Trophoblast cell (in vitro differentiated cells and primary cell): Measurements from ENCODE around the gene DIO2. TPM values are rescaled to one million over a fixed set of nuclear protein-coding genes. Genes with fewer than 3 reads are reported as not detected.

ENCODE experiments used
- DNase-seq, 2 donors: peaks; one replicate each; pipeline ENCODE4 v3.0.0-alpha.2; 2016
- H2AFZ ChIP-seq: 2 replicates; pipeline ENCODE4 v1.6.1; 2013; ENCODE audit warnings: low read length, moderate library complexity, mild to moderate bottlenecking; ENCODE audit not compliant: insufficient read depth, poor library complexity
- H2AK5ac ChIP-seq: 2 replicates; pipeline ENCODE4 v1.6.1; 2013; ENCODE audit warnings: mild to moderate bottlenecking, low read length
- H2BK120ac ChIP-seq: 2 replicates; pipeline ENCODE4 v1.6.1; 2013; ENCODE audit warnings: low read length, mild to moderate bottlenecking, moderate library complexity; ENCODE audit not compliant: insufficient read depth, poor library complexity
- H2BK12ac ChIP-seq: 2 replicates; pipeline ENCODE4 v1.6.1; 2013; ENCODE audit warnings: mild to moderate bottlenecking, low read length, moderate library complexity
- H2BK5ac ChIP-seq: 2 replicates; pipeline ENCODE4 v1.6.1; 2013; ENCODE audit warnings: low read length, low read depth, moderate library complexity, mild to moderate bottlenecking; ENCODE audit not compliant: poor library complexity
- H3K14ac ChIP-seq: 2 replicates; pipeline ENCODE4 v1.6.1; 2013; ENCODE audit warnings: mild to moderate bottlenecking, low read length
- H3K18ac ChIP-seq: 2 replicates; pipeline ENCODE4 v1.6.1; 2013; ENCODE audit warnings: mild to moderate bottlenecking, low read length
- H3K23ac ChIP-seq: 2 replicates; pipeline ENCODE4 v1.6.1; 2013; ENCODE audit warnings: low read length
- H3K27ac ChIP-seq: 2 replicates; pipeline ENCODE4 v1.5.1; 2013; ENCODE audit warnings: low read depth, mild to moderate bottlenecking, inconsistent platforms, low read length, moderate library complexity
- H3K27me3 ChIP-seq: 2 replicates; pipeline ENCODE4 v1.6.1; 2013; ENCODE audit warnings: inconsistent platforms, mild to moderate bottlenecking, low read length, moderate library complexity; ENCODE audit not compliant: insufficient read depth
- H3K36me3 ChIP-seq, 2 experiments: 1 replicate in 1 of 2; 2 replicates in 1 of 2; pipeline ENCODE4 v1.6.1; 2013; ENCODE audit warnings: low read length in 2 of 2, mild to moderate bottlenecking in 2 of 2, moderate library complexity in 1 of 2; ENCODE audit not compliant: insufficient read depth in 2 of 2, control insufficient read depth in 1 of 2
- H3K4ac ChIP-seq: 2 replicates; pipeline ENCODE4 v1.6.1; 2013; ENCODE audit warnings: low read depth, mild to moderate bottlenecking, low read length, moderate library complexity
- H3K4me1 ChIP-seq, 2 experiments: 1 replicate in 1 of 2; 2 replicates in 1 of 2; pipeline ENCODE4 v1.6.1; 2013; ENCODE audit warnings: low read length in 2 of 2, mild to moderate bottlenecking in 2 of 2, moderate library complexity in 1 of 2; ENCODE audit not compliant: insufficient read depth in 2 of 2, control insufficient read depth in 1 of 2
- H3K4me2 ChIP-seq: 2 replicates; pipeline ENCODE4 v1.6.1; 2013; ENCODE audit warnings: inconsistent platforms, mild to moderate bottlenecking, low read length, moderate library complexity
- H3K4me3 ChIP-seq: 2 replicates; pipeline ENCODE4 v1.5.1; 2013; ENCODE audit warnings: mild to moderate bottlenecking, low read depth, low read length, inconsistent platforms
- H3K79me1 ChIP-seq: one replicate; pipeline ENCODE4 v1.6.1; 2013; ENCODE audit warnings: low read length
- H3K79me2 ChIP-seq: 2 replicates; pipeline ENCODE4 v1.6.1; 2013; ENCODE audit warnings: low read length, mild to moderate bottlenecking; ENCODE audit not compliant: control insufficient read depth, insufficient read depth, poor library complexity
- H3K9ac ChIP-seq: 2 replicates; pipeline ENCODE4 v1.6.1; 2013; ENCODE audit warnings: mild to moderate bottlenecking, low read length
- H3K9me3 ChIP-seq: 2 replicates; pipeline ENCODE4 v1.6.1; 2013; ENCODE audit warnings: low read depth, mild to moderate bottlenecking, control low read depth, inconsistent platforms, low read length; ENCODE audit not compliant: insufficient read depth
- H4K12ac ChIP-seq: 2 replicates; pipeline ENCODE4 v1.6.1; 2013; ENCODE audit warnings: low read depth, mild to moderate bottlenecking, low read length, moderate library complexity
- H4K8ac ChIP-seq: 2 replicates; pipeline ENCODE4 v1.6.1; 2013; ENCODE audit warnings: low read depth, mild to moderate bottlenecking, low read length, moderate library complexity
- H4K91ac ChIP-seq: one replicate; pipeline ENCODE4 v1.6.1; 2013; ENCODE audit warnings: low read depth, mild to moderate bottlenecking, low read length, moderate library complexity
- WGBS: extraction: QIAGEN DNeasy Blood & Tissue Kit; methylation state at CpG from one replicate; pipeline ENCODE4 v1.1.7; 2013; ENCODE audit warnings: missing lambda C conversion rate; ENCODE audit not compliant: insufficient read length, insufficient coverage; ENCODE audit errors: extremely low coverage; 5-methylcytosine and 5-hydroxymethylcytosine counted together
- polyA plus RNA-seq: library from polyadenylated mRNA; stranded (reverse); fragments of 200-250 nt; gene quantifications from 2 replicates; pipeline ENCODE4 v1.2.3, GENCODE V29; 2013

The DIO2 gene
- polyA plus RNA-seq: 3.0 and 3.5 TPM in 2 replicates

DNA sequence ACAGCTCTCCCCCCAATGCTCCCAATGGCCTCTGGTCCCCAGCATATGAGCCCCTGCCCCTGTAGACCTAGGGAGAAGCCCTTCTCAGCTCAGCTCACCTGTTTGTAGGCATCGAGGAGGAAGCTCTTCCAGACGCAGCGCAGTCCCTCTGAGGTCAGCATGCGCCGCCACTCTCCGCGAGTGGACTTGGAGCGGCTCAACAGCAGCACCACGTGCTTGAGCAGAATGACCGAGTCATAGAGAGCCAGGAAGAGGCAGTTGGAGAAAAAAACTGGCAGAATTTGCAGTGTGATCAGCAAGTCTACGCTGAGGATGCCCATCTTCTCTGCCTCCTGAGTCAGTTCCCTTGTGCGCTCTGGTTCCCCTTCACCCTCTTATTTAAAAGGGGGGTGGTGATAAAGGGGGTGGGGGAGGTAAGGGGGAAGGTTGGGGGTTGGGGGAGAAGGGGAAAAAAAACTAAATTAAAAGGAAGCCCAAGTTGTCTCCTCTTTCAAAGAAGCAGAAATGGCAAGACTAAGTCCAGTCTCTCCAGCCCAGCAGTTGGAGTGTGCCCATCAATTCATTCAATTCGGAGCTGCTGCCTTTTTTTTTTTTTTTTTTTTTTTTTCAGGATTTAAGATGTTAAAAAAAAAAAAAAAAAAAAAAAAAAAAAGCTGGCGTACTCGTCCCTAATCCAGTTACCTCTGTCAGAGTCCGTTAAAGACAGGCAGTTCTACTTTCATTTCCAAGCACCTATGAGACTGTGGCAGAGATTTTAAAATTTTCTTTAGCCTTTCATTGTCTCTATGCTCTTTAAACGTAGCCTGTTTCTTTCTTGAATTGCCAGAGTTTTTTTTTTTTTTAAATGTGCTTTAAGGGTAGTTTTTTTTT lies at the start of gene DIO2:
TSS of gene DIO2 (minus strand) at position 352 of the 870 bp plus-strand sequence. CDS start at position 320, 32 bp downstream.
- Histone ChIP-seq H3K9me3 (no peaks in the 10 kb centered on the region), H3K27ac (no peak within 1 kb of the TSS), H3K36me3 (no peaks in the 10 kb centered on the region), H2AFZ (no peak within 1 kb of the TSS), H2AK5ac (peak within 1 kb of the TSS; percentile 44), H2BK12ac (peak within 1 kb of the TSS; percentile 78), H3K27me3 (no peaks in the 10 kb centered on the region), H3K4me2 (peak within 1 kb of the TSS; percentile 14), H3K9ac (no peak within 1 kb of the TSS), H3K14ac (peak within 1 kb of the TSS; percentile 42), H3K79me1 (no peaks in the 10 kb centered on the region), H3K79me2 (no peaks in the 10 kb centered on the region), H2BK120ac (no peak within 1 kb of the TSS), H2BK5ac (no peak within 1 kb of the TSS), H4K12ac (no peak within 1 kb of the TSS), H3K23ac (no peak within 1 kb of the TSS), H4K8ac (no peak within 1 kb of the TSS), H3K4ac (no peak within 1 kb of the TSS), H3K4me1 (peaks cover 7 to 8% of the 10 kb centered on the region in 2 experiments), H4K91ac (peak within 1 kb of the TSS; percentile 63), H3K18ac (peak within 1 kb of the TSS; percentile 55), H3K4me3 (no peak within 1 kb of the TSS)
- DNase-seq: peak; percentile 33 to 66
- no CpG with 5 or more reads among the region's 17 CpGs for WGBS

DNA sequence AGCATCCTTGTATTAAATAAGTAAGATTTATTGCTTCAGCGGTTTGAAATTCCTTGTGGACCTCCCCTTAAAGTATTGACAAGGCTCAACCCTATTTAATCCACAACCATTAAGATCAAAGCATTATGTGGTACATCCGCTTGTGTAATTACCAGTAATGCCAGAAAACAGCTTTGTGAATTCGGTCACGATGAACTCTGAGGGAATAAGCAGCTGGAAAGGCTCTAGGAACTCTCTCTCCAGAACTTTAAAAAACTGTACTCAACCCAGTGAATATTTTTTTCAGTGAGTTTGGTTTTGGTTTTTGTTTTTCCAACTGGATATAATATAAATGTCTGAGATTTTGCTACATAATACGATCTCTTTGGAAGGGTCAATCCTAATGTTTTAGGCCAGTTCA lies 49.3 kb upstream of the DIO2 start:
- H3K14ac ChIP-seq: no peak overlapping the region
- no peaks in the 10 kb centered on the region for H3K36me3 ChIP-seq
- no peak overlapping the region for H3K4ac ChIP-seq
- H4K8ac ChIP-seq: no peak overlapping the region
- no peak overlapping the region for H2AK5ac ChIP-seq
- no CpG with 5 or more reads among the region's 5 CpGs for WGBS
- H2AFZ ChIP-seq: no peak overlapping the region
- H3K4me2 ChIP-seq: no peak overlapping the region
- no peak overlapping the region for H3K27ac ChIP-seq
- H2BK12ac ChIP-seq: no peak overlapping the region
- no peaks in the 10 kb centered on the region for H3K4me1 ChIP-seq
- H3K27me3 ChIP-seq: no peaks in the 10 kb centered on the region
- no peaks in the 10 kb centered on the region for H3K9me3 ChIP-seq
- no peaks in the 10 kb centered on the region for H3K79me1 ChIP-seq
- no peak overlapping the region for H3K18ac ChIP-seq
- no peak for DNase-seq
- no peak overlapping the region for H3K23ac ChIP-seq
- no peak overlapping the region for H3K4me3 ChIP-seq
- no peak overlapping the region for H4K12ac ChIP-seq
- no peak overlapping the region for H3K9ac ChIP-seq
- no peak overlapping the region for H2BK5ac ChIP-seq
- H4K91ac ChIP-seq: no peak overlapping the region
- no peaks in the 10 kb centered on the region for H3K79me2 ChIP-seq
- no peak overlapping the region for H2BK120ac ChIP-seq

DNA sequence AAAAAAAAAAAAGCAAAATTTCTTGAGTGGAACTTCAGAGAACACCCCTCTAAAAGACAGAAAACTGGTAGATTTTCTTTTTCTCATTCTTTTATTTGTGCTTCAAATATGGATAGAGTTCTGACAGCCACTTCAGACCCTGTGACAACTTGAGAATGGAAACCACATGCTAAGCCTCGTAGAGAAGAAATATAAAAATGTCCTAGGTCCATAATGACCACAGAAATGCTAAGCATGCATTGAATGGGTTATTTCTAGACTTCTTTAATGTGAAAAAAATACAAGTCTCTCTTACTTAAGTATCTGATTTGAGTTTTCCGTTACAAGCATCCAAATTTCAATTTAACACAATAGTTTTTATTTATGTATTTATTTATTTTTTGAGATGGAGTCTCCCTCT lies 28.3 kb upstream of the DIO2 start:
- Histone ChIP-seq H3K9me3 (peaks cover 4% of the 10 kb centered on the region), H3K79me1 (no peaks in the 10 kb centered on the region), H2BK12ac (no peak overlapping the region), H3K27ac (no peak overlapping the region), H4K8ac (no peak overlapping the region), H2BK5ac (no peak overlapping the region), H3K4me2 (no peak overlapping the region), H3K9ac (no peak overlapping the region), H3K36me3 (no peaks in the 10 kb centered on the region), H4K91ac (no peak overlapping the region), H3K4me1 (no peaks in the 10 kb centered on the region), H3K79me2 (no peaks in the 10 kb centered on the region), H3K27me3 (no peaks in the 10 kb centered on the region), H2BK120ac (no peak overlapping the region), H3K4ac (no peak overlapping the region), H2AK5ac (no peak overlapping the region), H3K18ac (no peak overlapping the region), H3K14ac (no peak overlapping the region), H4K12ac (no peak overlapping the region), H3K23ac (no peak overlapping the region), H2AFZ (no peak overlapping the region), H3K4me3 (no peak overlapping the region)
- DNase-seq: no peak
- no CpG with 5 or more reads among the region's 2 CpGs for WGBS

DNA sequence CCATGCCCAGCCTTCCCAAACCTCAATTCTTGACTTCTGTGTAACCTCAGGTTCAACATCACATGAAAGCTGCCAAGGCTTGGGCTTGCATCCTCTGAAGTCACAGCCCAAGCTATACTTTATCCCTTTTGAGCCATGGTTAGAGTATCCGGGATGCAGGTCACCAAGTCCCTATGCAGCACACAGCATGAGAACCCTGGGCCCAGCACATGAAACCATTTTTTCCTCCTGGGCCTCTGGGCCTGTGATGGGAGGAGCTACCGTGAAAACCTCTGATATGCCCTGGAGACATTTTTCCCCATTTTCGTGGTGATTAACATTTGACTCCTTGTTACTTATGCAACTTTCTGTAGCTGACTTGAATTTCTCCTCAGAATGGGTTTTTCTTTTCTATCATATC lies 25.8 kb upstream of the DIO2 start:
- Histone ChIP-seq H2BK5ac (no peak overlapping the region), H3K79me1 (no peaks in the 10 kb centered on the region), H4K8ac (no peak overlapping the region), H4K91ac (no peak overlapping the region), H3K4me3 (no peak overlapping the region), H3K18ac (no peak overlapping the region), H3K36me3 (no peaks in the 10 kb centered on the region), H2BK120ac (no peak overlapping the region), H2AK5ac (no peak overlapping the region), H3K14ac (no peak overlapping the region), H3K4ac (no peak overlapping the region), H3K4me2 (no peak overlapping the region), H4K12ac (no peak overlapping the region), H2BK12ac (no peak overlapping the region), H3K23ac (no peak overlapping the region), H2AFZ (no peak overlapping the region), H3K9ac (no peak overlapping the region), H3K4me1 (no peaks in the 10 kb centered on the region), H3K79me2 (no peaks in the 10 kb centered on the region), H3K27ac (no peak overlapping the region), H3K27me3 (no peaks in the 10 kb centered on the region), H3K9me3 (peaks cover 4% of the 10 kb centered on the region)
- no CpG with 5 or more reads among the region's 3 CpGs for WGBS
- no peak for DNase-seq
